GM18870 (cell line): ENCODE results near the gene KRTCAP2.

Experiments
- ATAC-seq: cut with Tn5 transposase; IDR thresholded peaks from one replicate; pipeline ENCODE4 v1.9.1; 2021; ENCODE audit warnings: moderate library complexity; ENCODE audit not compliant: unreplicated experiment

The KRTCAP2 gene

DNA sequence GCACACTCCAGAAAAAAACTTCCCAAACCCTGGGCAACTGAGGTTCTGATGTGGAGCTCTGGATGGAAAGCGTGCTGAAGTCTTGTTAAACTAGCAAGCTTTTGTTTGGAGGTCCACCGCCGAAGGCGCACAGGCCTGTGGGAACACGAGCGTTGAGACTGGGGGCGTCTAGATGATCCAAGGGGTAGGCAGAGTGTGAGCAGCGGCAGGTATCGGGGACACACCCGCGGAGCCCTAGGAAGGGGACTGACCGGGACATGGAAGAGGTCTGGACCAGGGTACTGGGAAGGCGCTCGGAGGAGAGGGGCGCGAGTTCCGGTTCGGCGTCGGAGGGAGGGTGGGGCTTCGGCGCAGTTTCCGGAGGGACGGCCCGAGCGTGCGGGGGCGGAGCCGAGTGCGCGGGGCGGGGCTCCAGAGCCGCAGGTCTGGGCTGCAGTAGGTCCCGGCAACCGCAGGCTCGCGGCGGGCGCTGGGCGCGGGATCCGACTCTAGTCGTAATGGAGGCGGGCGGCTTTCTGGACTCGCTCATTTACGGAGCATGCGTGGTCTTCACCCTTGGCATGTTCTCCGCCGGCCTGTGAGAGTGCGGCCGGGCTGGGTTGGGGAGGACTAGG is 37.6 kb downstream of the KRTCAP2 start, which contains the start of gene SLC50A1:
Gene SLC50A1, plus strand, starts transcription at position 438 of the 614 bp plus-strand sequence. Its CDS starts 60 bp downstream, at position 498.
- ATAC-seq = peak; percentile 42

DNA sequence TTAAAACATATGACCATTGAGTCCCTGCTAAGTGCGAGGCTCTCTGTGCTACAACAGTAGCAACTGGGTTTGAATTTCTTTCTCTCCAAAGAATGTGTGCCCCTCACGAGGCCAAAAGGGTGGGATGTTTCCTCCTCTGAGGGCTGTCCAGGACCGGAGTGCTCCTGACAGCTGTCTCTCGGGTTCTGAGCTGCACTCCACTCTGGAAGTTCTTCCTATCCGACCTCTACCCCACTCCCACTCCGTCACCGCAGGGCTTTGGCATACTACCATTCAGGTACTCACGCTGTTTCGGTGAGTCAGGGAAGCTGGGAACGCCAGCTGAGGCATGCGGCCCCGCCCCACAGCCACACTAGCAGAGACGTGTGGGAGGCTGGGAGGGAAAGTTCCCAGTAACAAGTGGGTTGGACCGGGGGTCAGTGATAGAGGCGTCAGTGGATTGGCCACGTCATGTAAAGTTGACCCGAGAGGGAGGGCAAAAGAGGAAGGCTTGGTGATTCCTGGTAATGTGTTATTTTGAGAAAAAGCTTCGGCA is 38.2 kb downstream of the KRTCAP2 start:
- no peak for ATAC-seq

DNA sequence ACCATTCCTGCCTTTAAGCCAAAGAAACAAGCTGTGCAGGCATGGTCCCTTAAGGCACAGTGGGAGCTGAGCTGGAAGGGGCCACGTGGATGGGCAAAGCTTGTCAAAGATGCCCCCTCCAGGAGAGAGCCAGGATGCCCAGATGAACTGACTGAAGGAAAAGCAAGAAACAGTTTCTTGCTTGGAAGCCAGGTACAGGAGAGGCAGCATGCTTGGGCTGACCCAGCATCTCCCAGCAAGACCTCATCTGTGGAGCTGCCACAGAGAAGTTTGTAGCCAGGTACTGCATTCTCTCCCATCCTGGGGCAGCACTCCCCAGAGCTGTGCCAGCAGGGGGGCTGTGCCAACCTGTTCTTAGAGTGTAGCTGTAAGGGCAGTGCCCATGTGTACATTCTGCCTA is 38.8 kb downstream of the KRTCAP2 start:
- ATAC-seq = no peak

DNA sequence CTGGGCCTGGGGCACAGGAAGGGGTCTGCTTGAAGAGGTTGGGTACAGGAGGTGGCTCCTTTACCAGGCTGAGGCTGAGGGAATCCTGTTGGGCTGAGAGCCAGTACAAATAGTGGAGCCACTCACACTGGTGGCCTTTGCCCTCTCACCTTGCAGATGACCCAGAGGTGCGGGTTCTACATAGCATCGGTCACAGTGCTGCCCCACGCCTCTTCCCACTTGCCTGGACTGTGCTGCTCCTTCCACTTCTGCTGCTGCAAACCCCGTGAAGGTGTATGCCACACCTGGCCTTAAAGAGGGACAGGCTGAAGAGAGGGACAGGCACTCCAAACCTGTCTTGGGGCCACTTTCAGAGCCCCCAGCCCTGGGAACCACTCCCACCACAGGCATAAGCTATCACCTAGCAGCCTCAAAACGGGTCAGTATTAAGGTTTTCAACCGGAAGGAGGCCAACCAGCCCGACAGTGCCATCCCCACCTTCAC is 39.3 kb downstream of the KRTCAP2 start:
- no peak for ATAC-seq

DNA sequence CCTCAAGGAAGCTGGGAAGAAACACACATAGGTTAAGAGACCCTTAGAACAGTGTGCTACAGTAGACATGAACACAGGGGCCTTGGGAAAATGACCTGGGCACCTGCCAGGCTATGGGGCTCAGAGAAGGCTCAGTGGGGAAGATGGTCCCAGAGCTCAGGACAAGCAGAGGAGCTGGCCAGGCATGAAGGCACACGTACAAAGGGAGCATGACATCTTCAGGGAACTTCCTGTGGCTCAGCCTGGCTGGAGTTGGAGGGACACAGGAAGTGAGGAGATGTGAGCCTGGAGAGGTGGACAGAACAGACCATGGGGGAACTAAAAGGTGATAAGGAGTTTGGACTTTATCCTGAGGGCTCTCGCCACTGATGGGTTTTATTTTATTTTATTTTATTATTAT is 41.2 kb downstream of the KRTCAP2 start:
- no peak for ATAC-seq

DNA sequence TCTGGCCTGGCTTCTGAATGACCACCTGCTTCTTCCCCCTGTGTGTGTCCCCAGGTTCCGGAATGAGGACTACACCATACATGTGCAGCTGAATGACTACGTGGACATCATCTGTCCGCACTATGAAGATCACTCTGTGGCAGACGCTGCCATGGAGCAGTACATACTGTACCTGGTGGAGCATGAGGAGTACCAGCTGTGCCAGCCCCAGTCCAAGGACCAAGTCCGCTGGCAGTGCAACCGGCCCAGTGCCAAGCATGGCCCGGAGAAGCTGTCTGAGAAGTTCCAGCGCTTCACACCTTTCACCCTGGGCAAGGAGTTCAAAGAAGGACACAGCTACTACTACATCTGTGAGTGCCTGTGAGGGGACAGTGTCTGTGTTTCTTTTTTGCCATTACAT is 41.8 kb downstream of the KRTCAP2 start:
- ATAC-seq = no peak

DNA sequence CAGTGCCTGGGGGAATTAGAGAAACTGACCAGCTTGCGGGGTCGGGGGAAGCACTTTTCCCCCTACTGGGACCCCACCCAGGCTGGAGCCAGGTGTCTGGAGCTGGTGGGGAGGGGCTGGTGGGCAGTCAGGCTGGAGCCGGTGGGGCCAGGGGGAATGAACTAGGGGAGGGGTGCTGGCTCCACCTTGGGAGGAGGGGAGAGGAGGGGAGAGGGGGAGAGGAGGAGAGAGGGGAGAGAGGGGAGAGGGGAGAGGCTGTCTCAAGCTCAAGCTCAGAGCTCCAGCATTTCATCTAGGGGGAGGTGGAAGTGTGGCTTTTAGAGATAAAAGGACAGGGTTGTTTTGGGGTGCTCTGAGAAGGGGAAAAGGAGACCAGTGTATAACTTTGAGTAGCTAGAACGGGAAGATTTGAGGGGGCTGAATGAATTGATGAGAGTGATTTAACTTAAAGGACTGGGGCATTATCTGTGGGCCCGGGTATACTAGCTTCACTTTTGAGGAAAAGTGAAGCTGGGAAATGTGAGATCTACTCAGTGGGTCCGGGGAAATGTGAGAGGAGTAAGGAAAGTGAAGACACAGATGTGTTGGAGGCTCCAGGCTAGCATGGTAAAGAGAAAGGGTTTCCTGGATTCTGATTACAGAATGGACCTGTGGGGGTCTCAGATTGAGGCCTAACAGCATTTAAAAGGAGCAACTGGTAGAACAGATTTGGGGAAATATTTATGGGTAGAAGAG is 42.7 kb downstream of the KRTCAP2 start:
- ATAC-seq = no peak

DNA sequence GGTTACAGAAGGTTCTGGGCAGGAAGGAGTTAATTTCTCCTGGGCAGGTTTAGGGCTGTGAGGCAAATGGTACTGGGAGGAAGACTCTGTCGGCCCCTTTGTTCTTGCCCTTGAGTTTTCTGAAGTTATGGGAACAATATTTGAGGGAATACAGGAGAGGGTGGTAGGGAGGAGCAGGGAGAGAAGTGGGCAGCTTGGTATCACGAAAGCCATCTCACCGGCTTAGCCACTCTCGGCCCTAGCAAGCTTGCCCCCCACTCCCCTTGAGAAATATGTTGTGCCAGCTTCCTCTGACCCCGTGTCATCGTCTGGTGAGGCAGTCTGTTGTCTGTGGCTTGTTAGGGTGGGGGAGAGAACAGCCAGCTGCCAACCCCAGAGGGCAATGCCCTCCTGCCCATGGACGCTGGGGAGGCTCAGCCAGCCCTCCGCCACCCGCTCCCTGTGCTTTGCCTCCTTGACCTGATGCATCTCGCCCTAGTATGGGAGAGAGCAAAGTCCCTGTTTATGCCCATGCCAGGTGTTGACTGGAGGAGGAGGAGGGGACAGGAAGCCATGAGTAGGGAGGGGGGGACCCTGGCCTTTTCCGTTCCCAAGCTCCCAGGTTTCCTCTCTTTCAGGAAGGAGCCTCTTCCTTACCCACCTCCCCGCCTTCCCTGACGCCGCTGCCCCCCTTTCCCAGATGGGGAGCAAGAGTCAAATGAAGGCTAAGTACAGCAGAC is 44.2 kb downstream of the KRTCAP2 start:
- ATAC-seq = no peak

DNA sequence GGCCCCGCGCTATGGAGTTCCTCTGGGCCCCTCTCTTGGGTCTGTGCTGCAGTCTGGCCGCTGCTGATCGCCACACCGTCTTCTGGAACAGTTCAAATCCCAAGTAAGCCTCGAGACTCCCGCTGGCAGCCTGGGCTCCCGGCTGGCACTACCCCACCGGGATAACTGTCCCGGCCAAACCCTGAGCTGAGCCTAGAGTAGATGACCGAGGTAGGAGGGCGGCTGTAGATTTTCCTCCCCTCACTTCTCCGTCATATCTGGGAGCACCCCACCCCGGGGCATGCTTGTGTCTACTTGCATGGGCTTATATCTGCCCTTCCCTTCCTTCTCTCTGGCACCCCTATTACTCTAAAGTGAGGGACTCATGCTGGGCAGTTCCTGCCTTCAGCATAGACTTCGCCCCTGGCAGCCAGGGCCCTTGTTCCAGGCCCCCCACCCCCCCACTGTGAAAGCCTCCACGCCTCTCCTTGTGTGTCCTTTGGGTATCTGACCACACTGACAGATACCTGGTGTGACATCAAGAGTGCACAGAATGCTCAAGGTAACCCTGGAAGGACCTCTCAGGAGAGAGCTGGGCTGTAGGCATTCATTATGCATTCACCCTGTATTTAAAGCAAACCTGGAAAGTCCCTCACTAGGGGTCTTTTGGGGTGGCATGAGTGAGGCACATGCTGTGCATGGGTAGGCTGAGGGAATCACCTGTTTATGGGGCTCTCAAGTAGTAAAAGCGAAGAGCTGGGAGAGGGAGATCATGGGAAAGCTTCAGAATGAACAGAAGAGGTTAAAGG is 44.9 kb downstream of the KRTCAP2 start:
- ATAC-seq = no peak

DNA sequence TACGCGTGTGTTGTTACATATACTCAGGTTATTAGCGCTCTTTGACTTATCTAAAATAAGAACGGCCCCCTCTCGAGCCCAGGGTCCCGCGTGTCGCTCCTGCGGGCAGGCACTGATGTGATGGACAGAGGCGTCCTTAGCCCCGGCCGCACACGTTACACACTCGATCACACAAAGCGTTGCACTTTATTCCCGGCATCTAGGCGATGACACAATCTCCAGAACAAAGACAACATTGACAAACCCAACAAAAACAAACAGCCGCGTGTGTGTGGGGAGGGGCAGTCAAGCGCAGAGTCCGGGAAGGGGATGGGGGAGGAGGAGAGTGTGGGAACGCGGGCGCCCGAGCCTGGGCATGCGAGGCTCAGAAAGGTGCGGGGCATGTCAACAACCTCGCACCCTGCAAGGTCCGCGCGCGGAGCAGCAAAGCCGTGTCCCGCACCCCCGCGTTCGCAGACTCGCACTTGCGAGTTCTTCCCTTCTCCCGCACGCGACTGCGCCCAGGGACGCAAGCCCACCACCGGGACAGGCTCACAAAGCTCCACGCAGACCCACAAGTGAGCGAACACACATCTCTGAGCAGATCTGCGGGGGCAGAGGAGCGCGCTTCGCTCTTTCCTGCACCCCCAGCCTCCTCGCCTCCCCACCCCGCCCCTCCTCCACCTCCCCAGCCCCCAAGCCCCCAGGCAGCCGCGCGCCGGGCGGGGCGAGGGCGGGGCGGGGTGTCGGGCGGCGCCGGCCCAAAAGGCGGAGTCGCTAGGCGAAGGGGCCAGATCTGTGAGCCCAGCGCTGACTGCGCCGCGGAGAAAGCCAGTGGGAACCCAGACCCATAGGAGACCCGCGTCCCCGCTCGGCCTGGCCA is 45.8 kb downstream of the KRTCAP2 start, which contains the start of gene EFNA1:
Gene EFNA1, plus strand, starts transcription at position 772 of the 862 bp plus-strand sequence. CDS start 102 bp downstream, outside the sequence.
- no peak for ATAC-seq

DNA sequence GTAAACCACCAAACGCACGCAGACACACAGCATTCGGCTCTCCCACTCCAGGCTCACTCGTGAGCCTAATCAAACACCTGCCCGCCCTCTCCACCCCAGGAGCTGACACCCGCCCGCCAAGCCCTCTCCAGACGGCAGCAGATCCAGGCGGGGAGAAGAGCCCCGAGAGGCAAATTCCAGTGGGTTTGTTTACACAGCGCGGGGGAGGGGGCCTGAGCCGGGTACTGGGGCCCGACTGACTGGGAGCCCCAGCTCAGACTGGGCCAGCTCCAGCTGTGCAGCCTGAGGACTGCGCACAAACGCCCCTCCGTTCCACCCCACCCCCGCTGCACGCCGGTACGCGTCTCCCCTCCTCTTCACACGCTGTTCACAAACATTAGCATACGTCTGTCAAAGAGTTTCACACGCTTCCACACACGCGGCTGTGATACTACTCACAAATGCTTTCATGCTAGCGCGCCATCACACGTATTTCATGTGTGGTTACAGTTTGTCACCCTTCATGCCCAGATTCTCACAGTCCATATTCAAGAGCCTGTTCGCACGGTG is 46.5 kb downstream of the KRTCAP2 start:
- no peak for ATAC-seq

DNA sequence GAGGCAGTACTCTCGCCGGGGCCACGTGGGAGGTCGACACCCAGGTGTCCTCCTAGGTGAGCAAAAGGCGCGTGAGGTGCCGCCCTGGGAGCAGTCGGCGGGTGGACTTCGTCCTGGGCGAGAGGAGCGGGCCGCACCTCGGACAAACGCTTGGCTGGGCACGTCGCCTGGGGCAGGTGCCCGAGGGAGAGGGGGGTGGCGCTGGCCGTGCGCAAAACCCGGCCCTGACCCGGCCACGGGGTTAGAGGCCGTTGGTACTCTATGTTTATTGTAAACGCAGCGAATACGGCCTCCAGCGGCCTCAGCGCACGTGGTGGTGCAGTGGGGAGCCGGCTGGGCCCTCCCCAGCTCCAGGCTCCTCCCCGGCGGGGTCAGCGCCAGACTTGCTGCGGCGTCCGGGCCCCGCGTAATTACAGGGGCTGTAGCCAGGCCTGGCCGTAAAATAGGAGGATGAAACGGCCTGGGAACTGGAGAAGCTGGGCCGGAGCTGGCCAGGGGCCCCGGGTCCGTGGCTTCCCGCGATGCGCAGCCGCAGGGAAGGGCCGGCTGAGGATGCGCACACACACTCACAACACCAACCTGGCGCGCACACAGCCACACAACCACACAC is 47.1 kb downstream of the KRTCAP2 start:
- ATAC-seq = no peak

DNA sequence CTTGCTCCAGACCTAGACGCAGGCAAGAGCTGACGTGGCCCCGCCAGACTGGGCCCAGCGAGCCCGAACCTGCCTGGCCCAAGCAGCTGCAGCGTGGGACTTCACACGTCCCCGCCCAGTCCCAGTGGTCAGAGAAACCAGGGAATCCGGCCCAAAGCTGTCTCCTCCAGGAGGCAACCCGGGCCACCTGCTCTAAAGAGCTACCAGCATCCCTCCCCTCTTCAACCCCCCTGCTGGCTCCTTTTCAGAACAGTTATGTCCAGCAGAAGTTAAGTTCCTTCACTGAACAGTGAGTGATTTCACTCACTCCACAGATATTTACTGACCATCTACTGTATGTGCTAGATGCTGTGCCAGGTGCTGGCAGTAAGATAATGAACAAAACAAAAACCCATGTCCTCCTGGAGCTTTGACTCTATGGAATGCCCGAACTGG is 47.6 kb downstream of the KRTCAP2 start:
- ATAC-seq = no peak

DNA sequence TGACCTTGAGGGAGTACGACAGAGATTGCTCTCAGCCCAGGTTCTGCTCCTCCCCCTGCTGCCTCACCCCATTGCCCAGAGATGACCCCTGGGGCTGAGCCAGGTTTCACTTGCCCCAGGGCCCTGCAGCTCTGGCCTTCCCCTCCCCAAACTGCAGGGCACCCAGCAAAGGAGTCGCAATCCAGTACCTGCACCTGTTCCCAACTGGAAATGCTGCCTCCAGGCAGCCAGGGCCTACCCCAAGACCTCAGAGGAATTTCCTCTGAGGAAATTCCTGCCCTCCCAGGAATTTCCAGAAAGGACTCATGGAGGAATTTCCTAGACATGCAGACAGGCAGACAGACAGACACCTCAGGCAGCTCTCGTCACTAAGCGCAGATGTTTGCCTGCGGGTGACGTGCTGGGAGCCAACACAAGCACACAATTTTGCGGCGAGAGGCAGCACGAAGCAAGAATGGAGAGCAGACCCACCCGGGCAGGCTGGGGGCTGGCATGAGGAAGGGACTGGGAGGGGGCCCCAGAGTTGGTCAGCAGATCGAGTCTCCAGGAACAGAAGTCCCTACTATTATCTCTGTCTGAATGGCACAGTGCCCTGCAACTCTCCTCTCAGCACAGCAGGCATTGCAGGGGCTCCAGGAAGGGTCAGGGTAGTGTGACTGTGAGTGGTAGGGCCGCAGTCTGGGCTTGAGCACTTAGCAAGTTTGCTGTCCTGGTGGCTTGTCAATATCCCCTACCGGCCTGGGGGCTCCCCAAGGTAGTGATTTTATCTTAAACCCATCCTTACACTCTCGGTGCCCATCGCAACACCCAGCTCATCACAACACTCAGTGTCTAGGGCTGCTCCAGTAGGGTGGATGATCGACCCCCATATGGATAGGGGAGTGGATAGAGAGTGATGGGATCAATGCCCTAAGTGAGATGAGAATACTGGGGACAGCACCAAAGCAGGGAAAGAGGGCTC is 48.3 kb downstream of the KRTCAP2 start:
- ATAC-seq = no peak

DNA sequence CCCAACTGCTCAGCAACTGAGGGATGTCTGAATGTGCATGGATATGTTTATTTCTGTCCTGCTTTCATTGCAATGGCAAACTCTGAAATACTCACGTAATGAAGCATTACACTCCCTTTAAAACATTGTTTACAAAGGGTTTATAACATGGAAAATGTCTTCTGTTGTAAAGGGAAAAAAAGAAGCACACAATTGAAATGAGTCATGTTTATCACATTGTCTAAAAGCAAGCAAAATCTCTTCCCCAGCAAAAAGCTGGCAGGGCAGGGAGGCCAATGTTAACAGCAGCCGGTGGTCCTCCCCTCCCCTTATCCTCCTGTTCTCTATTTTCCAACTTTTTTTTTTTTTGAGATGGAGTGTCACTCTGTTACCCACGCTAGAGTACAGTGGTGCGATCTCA is 49.3 kb downstream of the KRTCAP2 start:
- ATAC-seq = no peak

DNA sequence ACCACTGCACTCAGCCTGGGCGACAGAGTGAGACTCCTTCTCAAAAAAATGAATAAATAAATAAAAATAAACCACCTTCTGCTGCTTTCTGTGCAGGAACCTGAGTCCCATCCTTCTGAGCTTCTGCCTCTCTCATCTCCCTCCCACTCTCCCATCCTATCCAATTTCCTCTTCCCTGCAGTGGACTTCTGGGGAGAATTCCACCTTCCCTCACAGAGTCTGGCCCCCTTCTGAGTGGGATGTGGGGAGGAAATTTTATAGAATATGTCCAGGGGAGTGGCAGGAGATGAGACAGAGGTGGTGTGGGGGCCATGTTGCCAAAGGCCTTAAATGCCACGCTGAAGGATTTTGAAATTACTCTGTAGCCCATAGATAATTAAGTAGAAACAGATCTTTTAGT is 50.8 kb downstream of the KRTCAP2 start:
- no peak for ATAC-seq

DNA sequence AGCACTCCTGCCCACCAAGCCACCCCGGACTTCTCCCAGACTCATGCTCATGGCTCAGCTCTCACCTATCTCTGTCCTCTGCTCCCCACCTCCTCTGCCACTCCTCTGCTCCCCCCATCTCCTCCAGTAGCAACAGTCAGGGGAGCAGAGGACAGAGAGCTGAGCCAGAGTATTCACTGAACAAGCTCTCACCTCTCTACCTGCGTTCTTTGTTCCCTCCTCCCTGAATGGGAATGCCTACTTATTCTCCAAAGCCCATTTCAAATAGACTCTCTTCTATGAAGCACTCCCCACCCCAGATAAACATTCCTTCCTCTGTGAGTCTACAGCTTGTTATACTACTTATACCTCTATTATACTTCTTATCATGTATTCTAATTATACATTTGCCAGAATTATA is 51.9 kb downstream of the KRTCAP2 start:
- no peak for ATAC-seq

DNA sequence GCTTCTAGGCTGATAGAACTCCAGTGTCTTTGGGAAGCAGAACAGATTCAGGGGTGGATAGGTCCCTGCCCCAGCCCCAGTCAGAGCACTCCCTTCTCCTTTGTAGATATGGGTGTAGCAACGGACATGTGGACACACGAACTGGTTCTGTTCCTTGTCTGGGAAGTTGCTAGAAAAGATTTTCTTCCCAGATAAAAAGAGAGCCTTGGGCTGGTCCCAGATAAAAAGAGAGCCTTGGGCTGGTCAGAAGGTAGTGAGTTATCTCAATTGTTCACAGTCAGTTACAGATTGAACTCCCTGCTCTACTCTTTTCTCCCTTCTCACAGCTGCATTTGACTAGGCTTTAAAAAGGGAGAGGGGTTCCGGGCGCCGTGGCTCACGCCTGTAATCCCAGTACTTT is 52.9 kb downstream of the KRTCAP2 start:
- ATAC-seq = no peak
